Fibroblast of mammary gland (primary cell): ENCODE data around the gene SCN2B.

Source experiments
- DNase-seq: peaks from one replicate; pipeline ENCODE4 v3.0.0-alpha.2; 2010; ENCODE audit warnings: low read depth
- H3K4me3 ChIP-seq: 2 replicates; pipeline ENCODE4 v1.5.1; 2011; ENCODE audit warnings: low read depth, mild to moderate bottlenecking, low read length, moderate library complexity; ENCODE audit not compliant: control insufficient read depth
- CTCF ChIP-seq: conservative IDR thresholded peaks from 2 replicates; pipeline ENCODE4 v1.5.1; 2011; ENCODE audit warnings: low read depth, low read length, inconsistent platforms; ENCODE audit not compliant: control insufficient read depth, insufficient read depth

Gene SCN2B

GRCh38 chr11:118120793-118121192 lies 55.6 kb downstream of the SCN2B start:
- no peak for TF ChIP-seq CTCF
- no peak overlapping the region for H3K4me3 ChIP-seq
- DNase-seq: no peak

- no peak for DNase-seq
- no peak overlapping the region for H3K4me3 ChIP-seq
- TF ChIP-seq CTCF: no peak
Observed at GRCh38 chr11:118117790-118118601, 58.4 kb downstream of the SCN2B start.

GRCh38 chr11:118115048-118115447 lies 61.4 kb downstream of the SCN2B start:
- TF ChIP-seq CTCF: no peak
- DNase-seq: no peak
- no peak overlapping the region for H3K4me3 ChIP-seq

- no peak for TF ChIP-seq CTCF
- no peak for DNase-seq
Observed at GRCh38 chr11:118114266-118114665, 62.2 kb downstream of the SCN2B start.

GRCh38 chr11:118112711-118113430 lies 63.6 kb downstream of the SCN2B start:
- TF ChIP-seq CTCF: no peak
- no peak for DNase-seq

More at GRCh38 chr11:118114266-118114665, 62.2 kb downstream of the SCN2B start:
- no peak overlapping the region for H3K4me3 ChIP-seq

More at GRCh38 chr11:118112711-118113430, 63.6 kb downstream of the SCN2B start:
- H3K4me3 ChIP-seq: no peak overlapping the region
